HL-60 (cell line): ENCODE data around the gene ANGPT4.

Experiments used
- DNase-seq, 2 experiments: peaks; one replicate each; pipeline ENCODE4 v3.0.0-alpha.2; 2010 to 2020; ENCODE audit warnings: low read depth in 1 of 2, low spot score in 1 of 2
- H3K27ac ChIP-seq: fragments of 250-450 bp; sonication (Bioruptor Pico); replicated peaks from 2 replicates; pipeline ENCODE4 v1.5.1; 2020; ENCODE audit warnings: mild to moderate bottlenecking, moderate library complexity
- H3K27me3 ChIP-seq: fragments of 250-450 bp; sonication (Bioruptor Pico); 2 replicates; pipeline ENCODE4 v1.5.1; 2021; ENCODE audit warnings: mild to moderate bottlenecking, moderate library complexity; ENCODE audit not compliant: insufficient read depth, poor library complexity, severe bottlenecking
- H3K4me3 ChIP-seq: replicated peaks from 2 replicates; pipeline ENCODE4 v1.5.1; 2011; ENCODE audit warnings: mild to moderate bottlenecking, control low read depth, low read length; ENCODE audit not compliant: insufficient read depth
- GABPA ChIP-seq: IDR thresholded peaks from 2 replicates; pipeline ENCODE4 v1.6.1; 2012; ENCODE audit warnings: low read depth
- POLR2AphosphoS5 ChIP-seq: IDR thresholded peaks from 2 replicates; pipeline ENCODE4 v1.6.1; 2012; ENCODE audit warnings: low read depth
- SPI1 ChIP-seq: IDR thresholded peaks from 2 replicates; pipeline ENCODE4 v1.6.1; 2012; ENCODE audit warnings: low read depth, mild to moderate bottlenecking, borderline replicate concordance
- TF ChIP-seq, protein P1 (sequence below): IDR thresholded peaks from one replicate; pipeline ENCODE4 v1.5.1; 2011; ENCODE audit warnings: low read length, control low read depth, inconsistent platforms; ENCODE audit not compliant: insufficient read depth
- TF ChIP-seq, protein P2 (sequence below): IDR thresholded peaks from 2 replicates; pipeline ENCODE4 v1.6.1; 2012; ENCODE audit warnings: low read depth; ENCODE audit not compliant: insufficient replicate concordance

The ANGPT4 gene

DNA sequence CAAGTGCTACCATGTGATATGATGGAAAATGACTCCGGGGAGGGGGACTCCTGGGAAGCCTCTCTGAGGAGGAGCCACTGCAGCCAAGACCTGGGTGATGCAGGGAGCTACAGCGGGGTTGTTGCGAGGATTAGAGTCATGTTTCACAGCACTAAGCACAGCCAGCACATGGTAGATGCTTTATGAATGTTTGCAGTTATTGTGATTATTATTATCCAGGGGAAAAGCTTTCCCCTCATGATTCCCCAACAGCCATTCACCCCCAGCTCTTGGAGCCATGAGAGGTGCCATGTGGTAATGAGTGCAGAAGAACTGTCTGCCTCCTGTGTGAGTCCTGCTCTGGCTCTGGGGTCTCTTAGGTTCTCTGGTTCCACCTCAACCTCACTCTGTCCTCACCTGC, 46.1 kb upstream of the ANGPT4 start:
- Histone ChIP-seq H3K27me3 (no peaks in the 10 kb centered on the region), H3K27ac (no peak overlapping the region), H3K4me3 (no peak overlapping the region)
- TF ChIP-seq, protein P1, sequence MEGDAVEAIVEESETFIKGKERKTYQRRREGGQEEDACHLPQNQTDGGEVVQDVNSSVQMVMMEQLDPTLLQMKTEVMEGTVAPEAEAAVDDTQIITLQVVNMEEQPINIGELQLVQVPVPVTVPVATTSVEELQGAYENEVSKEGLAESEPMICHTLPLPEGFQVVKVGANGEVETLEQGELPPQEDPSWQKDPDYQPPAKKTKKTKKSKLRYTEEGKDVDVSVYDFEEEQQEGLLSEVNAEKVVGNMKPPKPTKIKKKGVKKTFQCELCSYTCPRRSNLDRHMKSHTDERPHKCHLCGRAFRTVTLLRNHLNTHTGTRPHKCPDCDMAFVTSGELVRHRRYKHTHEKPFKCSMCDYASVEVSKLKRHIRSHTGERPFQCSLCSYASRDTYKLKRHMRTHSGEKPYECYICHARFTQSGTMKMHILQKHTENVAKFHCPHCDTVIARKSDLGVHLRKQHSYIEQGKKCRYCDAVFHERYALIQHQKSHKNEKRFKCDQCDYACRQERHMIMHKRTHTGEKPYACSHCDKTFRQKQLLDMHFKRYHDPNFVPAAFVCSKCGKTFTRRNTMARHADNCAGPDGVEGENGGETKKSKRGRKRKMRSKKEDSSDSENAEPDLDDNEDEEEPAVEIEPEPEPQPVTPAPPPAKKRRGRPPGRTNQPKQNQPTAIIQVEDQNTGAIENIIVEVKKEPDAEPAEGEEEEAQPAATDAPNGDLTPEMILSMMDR = no peak
- TF ChIP-seq, protein P2, sequence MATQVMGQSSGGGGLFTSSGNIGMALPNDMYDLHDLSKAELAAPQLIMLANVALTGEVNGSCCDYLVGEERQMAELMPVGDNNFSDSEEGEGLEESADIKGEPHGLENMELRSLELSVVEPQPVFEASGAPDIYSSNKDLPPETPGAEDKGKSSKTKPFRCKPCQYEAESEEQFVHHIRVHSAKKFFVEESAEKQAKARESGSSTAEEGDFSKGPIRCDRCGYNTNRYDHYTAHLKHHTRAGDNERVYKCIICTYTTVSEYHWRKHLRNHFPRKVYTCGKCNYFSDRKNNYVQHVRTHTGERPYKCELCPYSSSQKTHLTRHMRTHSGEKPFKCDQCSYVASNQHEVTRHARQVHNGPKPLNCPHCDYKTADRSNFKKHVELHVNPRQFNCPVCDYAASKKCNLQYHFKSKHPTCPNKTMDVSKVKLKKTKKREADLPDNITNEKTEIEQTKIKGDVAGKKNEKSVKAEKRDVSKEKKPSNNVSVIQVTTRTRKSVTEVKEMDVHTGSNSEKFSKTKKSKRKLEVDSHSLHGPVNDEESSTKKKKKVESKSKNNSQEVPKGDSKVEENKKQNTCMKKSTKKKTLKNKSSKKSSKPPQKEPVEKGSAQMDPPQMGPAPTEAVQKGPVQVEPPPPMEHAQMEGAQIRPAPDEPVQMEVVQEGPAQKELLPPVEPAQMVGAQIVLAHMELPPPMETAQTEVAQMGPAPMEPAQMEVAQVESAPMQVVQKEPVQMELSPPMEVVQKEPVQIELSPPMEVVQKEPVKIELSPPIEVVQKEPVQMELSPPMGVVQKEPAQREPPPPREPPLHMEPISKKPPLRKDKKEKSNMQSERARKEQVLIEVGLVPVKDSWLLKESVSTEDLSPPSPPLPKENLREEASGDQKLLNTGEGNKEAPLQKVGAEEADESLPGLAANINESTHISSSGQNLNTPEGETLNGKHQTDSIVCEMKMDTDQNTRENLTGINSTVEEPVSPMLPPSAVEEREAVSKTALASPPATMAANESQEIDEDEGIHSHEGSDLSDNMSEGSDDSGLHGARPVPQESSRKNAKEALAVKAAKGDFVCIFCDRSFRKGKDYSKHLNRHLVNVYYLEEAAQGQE = no peak
- TF ChIP-seq POLR2AphosphoS5 (no peak), SPI1 (no peak), GABPA (no peak)
- no peak for DNase-seq

DNA sequence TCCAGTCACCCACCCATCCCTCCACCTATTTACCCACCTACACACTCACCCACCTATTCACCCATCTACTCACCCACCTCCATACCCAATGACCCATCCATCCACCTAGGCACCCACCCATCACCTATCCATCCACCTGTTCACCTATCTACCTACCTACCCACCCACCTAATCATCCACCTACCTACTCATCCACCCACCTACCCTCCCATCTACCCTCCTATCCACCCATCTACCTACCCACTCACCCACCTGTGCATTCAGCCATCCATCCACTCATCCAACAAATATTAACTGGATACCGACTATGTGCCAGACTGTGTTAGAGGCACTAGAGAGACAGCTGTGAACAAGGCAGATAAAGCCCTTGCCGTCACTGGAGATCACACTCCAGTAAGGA, 45.6 kb upstream of the ANGPT4 start:
- no peak overlapping the region for H3K4me3 ChIP-seq
- H3K27me3 ChIP-seq = no peaks in the 10 kb centered on the region
- no peak for DNase-seq
- H3K27ac ChIP-seq = no peak overlapping the region
- TF ChIP-seq GABPA (no peak), SPI1 (no peak), POLR2AphosphoS5 (no peak)
- TF ChIP-seq, protein P2 = no peak
- TF ChIP-seq, protein P1 = no peak

DNA sequence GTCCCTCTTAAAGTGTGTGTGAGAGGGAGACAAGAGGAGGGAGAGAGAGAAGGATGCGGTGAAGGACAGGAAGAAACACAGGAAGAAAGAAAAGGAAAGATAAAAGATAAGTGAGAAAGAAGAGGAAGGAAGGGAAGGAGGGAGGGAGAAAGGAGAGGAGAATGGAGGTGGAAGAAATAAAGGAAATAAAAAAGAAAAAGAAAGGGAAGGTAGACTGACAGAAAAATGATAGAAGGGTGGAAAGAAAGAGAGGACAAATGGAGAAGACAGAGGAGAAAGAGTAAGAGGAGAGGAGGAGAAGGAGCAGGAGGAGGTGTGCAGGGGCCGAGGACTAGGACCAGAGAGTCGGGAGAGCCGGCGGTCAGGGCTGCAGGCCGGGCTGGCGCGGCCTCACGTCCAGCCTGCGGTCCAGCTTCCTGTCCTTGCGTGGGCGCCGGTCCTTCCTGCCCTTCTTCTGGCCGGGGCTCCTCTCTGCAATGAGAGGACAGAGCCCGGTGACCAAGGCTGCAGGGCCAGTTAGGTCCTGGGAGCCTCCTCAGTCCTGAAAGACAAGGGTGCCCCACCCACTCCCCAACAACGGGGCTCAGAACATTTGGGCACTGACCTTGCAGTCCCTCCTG, 44.0 kb upstream of the ANGPT4 start:
- Histone ChIP-seq H3K4me3 (no peak overlapping the region), H3K27me3 (no peaks in the 10 kb centered on the region), H3K27ac (no peak overlapping the region)
- TF ChIP-seq, protein P2 = no peak
- TF ChIP-seq, protein P1 = no peak
- TF ChIP-seq SPI1 (no peak), POLR2AphosphoS5 (no peak), GABPA (no peak)
- no peak for DNase-seq
